HK-2 (cell line): ENCODE results near the gene MAST2.

Experiments used
- DNase-seq: peaks from one replicate; pipeline ENCODE4 v3.0.0-alpha.2; 2018; ENCODE audit not compliant: unreplicated experiment

Gene MAST2

GRCh38 chr1:46062651-46063319, 259.4 kb downstream of the MAST2 start:
- DNase-seq: no peak

DNA sequence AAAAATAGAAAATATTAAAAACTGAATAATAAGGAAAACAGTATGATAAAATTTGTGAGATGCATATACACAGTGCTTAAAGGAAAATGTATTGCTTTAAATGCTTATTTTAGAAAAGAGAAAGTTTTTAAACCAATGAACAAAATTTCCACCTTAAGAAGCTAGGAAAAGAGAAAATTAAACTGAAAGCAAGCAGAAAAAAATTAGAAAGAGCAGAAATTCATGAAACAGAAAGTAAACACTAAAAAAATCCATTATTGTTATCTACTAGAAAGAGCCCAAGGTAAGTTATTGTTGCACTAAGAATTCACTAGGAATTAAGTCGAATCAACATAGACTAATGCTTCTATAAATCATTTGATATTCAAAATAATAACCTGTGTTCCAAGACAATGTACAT, 261.3 kb downstream of the MAST2 start:
- DNase-seq: no peak

GRCh38 chr1:46065405-46065804, 262.0 kb downstream of the MAST2 start:
- DNase-seq: no peak

DNA sequence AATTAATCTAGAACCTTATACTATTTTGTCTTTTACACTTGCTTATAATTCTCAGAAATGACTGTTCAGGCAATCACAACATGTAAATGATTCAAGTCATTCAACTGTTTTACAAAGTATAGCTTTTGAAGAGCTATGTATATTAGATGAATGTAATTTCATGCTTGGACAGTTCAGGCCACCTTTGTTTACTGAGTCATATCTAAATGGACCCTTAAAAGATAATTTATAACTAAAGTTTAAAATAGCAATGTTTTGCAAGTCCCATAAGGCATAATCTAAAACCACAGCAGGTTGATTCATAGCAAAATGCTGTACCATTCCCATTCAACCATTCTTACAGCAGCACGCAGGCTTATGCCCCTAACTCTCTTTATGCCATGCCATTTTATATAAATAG, 264.2 kb downstream of the MAST2 start:
- DNase-seq: no peak

DNA sequence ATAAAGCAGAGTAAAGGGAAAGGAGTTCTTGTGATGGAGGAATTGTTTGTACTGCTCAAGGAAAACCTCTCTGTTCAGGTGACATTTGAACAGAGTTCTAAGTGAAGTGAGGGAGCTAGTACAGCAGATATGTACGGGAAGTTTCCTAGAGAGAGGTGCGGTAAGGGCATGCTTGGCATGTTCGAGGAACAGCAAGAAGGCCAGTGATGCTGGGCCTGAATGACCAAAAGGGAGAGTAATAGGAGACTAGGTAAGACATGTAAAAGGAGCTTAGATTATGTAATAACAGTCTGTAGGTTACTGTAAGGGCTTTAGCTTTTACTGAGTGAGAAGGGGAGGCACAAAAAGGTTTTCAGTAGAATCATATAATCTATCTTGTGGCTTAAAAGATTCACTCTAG, 265.1 kb downstream of the MAST2 start:
- DNase-seq: no peak

DNA sequence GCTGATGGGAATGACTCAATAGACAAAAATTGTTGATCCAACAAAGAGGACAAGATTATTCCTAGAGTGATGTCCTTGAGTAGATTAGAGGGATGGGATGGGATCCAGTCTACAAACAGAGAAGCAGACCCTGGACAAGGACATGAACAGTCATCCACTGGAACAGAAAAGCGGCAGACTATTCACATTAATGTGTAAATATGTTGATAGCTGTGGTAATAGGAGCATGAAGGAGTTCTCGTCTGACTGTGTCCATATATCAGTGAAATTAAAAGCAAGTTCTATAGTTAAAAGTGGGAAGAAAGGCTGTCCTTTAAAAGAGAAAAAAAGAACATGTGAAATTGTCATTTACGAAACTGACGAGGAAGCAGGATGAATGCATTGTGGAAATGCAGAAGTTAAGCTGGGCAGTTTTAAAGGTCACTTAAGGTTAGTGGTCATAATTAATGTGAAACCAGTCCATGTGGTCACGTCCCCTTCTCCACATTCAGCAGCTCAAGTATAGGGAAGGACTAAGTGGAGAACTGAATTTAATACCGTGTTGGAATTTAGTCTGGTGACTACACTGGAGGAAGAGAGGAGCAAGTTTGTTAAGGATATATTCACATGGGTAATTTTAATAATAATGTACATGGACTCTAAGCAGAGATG, 266.9 kb downstream of the MAST2 start:
- DNase-seq: no peak

- no peak for DNase-seq
Measured at GRCh38 chr1:46072975-46073374, 269.6 kb downstream of the MAST2 start.

DNA sequence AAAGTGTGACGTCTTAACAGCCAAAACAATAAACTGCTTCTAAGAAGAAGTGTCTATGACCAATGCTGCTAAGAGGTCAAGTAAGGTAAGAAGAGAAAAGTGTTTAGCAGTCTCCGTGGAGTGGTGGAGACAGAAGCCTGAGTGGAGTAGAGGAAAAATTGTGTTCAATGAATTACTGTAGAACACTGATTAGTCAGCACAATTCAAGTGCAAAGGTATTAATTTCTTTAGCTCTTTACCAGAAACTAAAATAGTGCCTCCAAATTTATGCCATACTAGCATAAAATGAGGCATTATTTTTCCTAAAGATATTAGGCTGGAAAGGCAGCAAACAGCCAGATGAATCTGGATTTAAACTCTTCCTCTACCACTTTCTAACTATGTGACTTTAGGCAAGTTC, 272.9 kb downstream of the MAST2 start:
- DNase-seq: no peak

- DNase-seq: no peak
Measured at GRCh38 chr1:46077644-46078043, 274.2 kb downstream of the MAST2 start.

DNA sequence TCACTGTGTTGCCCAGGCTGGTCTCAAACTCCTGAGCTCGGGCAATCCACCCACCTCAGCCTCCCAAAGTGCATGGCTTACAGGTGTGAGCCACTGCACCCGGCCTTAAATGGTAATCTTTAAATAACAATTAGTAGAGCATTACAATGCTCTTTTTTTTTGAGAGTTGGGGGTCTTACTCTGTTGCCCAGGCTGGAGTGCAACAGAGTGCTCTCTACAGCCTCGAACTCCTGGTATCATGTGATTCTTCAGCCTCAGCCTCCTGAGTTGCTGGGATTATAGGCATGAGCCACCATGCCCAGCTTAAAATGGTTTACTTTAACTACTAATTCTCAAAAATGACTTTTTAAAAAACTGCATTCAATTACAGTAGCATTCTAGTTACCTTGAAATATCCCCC, 276.8 kb downstream of the MAST2 start:
- DNase-seq: no peak

GRCh38 chr1:46081206-46081605, 277.8 kb downstream of the MAST2 start:
- DNase-seq: no peak

- no peak for DNase-seq
Measured at GRCh38 chr1:46081619-46082018, 278.2 kb downstream of the MAST2 start.

- no peak for DNase-seq
Measured at GRCh38 chr1:46083579-46083978, 280.2 kb downstream of the MAST2 start.

GRCh38 chr1:46084553-46085451, 281.4 kb downstream of the MAST2 start:
- DNase-seq: no peak
